Measurements from ENCODE around the gene TGM2. TPM values are rescaled to one million over a fixed set of nuclear protein-coding genes. Genes with fewer than 3 reads are reported as not detected.

The TGM2 gene
- total RNA-seq, 3 donors from 2014 or later: 14.9 to 62.2 (median 33.3) TPM

- peaks cover 21% of the 10 kb centered on the region for H3K4me1 ChIP-seq (ENCODE audit: low read depth)
- intact Hi-C loops (cut with DNase I, micrococcal nuclease): no loop called here
- ATAC-seq (no peak), DNase-seq (no peak)
- no peaks in the 10 kb centered on the region for H3K36me3 ChIP-seq (ENCODE audit: low read depth)
- TF ChIP-seq CTCF (IDR thresholded peaks at IDR 0.05): no peak
- no peaks in the 10 kb centered on the region for H3K9me3 ChIP-seq
- no peak overlapping the region for H3K4me3 ChIP-seq
Observed at GRCh38 chr20:38112930-38113294, 52.2 kb downstream of the TGM2 start.

- no peak for TF ChIP-seq CTCF (IDR thresholded peaks at IDR 0.05)
- intact Hi-C loops (cut with DNase I, micrococcal nuclease): no loop called here
- H3K9me3 ChIP-seq: no peaks in the 10 kb centered on the region
- DNase-seq: no peak
- peaks cover 21% of the 10 kb centered on the region for H3K4me1 ChIP-seq (ENCODE audit: low read depth)
- H3K36me3 ChIP-seq (ENCODE audit: low read depth): no peaks in the 10 kb centered on the region
- ATAC-seq: no peak
- H3K4me3 ChIP-seq: no peak overlapping the region
Observed at GRCh38 chr20:38112261-38112929, 52.7 kb downstream of the TGM2 start.

- Histone ChIP-seq H3K4me1 (ENCODE audit: low read depth) (peaks cover 21% of the 10 kb centered on the region), H3K4me3 (no peak overlapping the region), H3K36me3 (ENCODE audit: low read depth) (no peaks in the 10 kb centered on the region), H3K9me3 (no peaks in the 10 kb centered on the region)
- TF ChIP-seq CTCF (IDR thresholded peaks at IDR 0.05): no peak
- intact Hi-C loops (cut with DNase I, micrococcal nuclease): no loop called here
- ATAC-seq: no peak
- no peak for DNase-seq
Observed at GRCh38 chr20:38111366-38112232, 53.5 kb downstream of the TGM2 start.

- intact Hi-C loops (cut with DNase I, micrococcal nuclease): no loop called here
- peak; percentile 5 for ATAC-seq
- Histone ChIP-seq H3K9me3 (no peaks in the 10 kb centered on the region), H3K4me1 (ENCODE audit: low read depth) (peaks cover 21% of the 10 kb centered on the region), H3K36me3 (ENCODE audit: low read depth) (no peaks in the 10 kb centered on the region), H3K4me3 (no peak overlapping the region)
- no peak for TF ChIP-seq CTCF (IDR thresholded peaks at IDR 0.05)
- DNase-seq: no peak
Observed at GRCh38 chr20:38110525-38111178, 54.4 kb downstream of the TGM2 start.

- intact Hi-C loops (cut with DNase I, micrococcal nuclease): no loop called here
- Histone ChIP-seq H3K4me3 (no peak overlapping the region), H3K4me1 (ENCODE audit: low read depth) (peaks cover 21% of the 10 kb centered on the region), H3K36me3 (ENCODE audit: low read depth) (no peaks in the 10 kb centered on the region), H3K9me3 (no peaks in the 10 kb centered on the region)
- TF ChIP-seq CTCF (IDR thresholded peaks at IDR 0.05): no peak
- DNase-seq: peak in 1 of 3 donors; percentile 40
- ATAC-seq: peak; percentile 90
Observed at GRCh38 chr20:38109591-38110524, 55.2 kb downstream of the TGM2 start.
